NCI-H128 (cell line): ENCODE measurements around the gene GLG1.
"Not testable (repeated sequence)": the region's sequence is repeated elsewhere in the genome, so short reads cannot be mapped to it uniquely, and the experiment has no call there.

Experiments used
- DNase-seq: peaks from one replicate; lab custom pipeline; 2025; ENCODE audit not compliant: unreplicated experiment; lab: John Stamatoyannopoulos, UW

The GLG1 gene

GRCh38 chr16:74412775-74413390 is 194.0 kb downstream of the GLG1 start:
- not testable (repeated sequence) for DNase-seq

GRCh38 chr16:74412138-74412774 is 194.7 kb downstream of the GLG1 start:
- DNase-seq: not testable (repeated sequence)

GRCh38 chr16:74410981-74411380 is 195.9 kb downstream of the GLG1 start:
- not testable (repeated sequence) for DNase-seq

GRCh38 chr16:74410057-74410957 is 196.6 kb downstream of the GLG1 start:
- not testable (repeated sequence) for DNase-seq

GRCh38 chr16:74409185-74409981 is 197.5 kb downstream of the GLG1 start:
- not testable (repeated sequence) for DNase-seq

GRCh38 chr16:74407362-74407705 is 199.6 kb downstream of the GLG1 start:
- not testable (repeated sequence) for DNase-seq

GRCh38 chr16:74406600-74407361 is 200.1 kb downstream of the GLG1 start:
- not testable (repeated sequence) for DNase-seq

GRCh38 chr16:74404148-74404933 is 202.6 kb downstream of the GLG1 start:
- DNase-seq: not testable (repeated sequence)

- DNase-seq: not testable (repeated sequence)
Measured at GRCh38 chr16:74400238-74400637, 206.7 kb downstream of the GLG1 start.

GRCh38 chr16:74398212-74398895 is 208.6 kb downstream of the GLG1 start:
- not testable (repeated sequence) for DNase-seq
